DOHH2 (cell line): ENCODE data around the gene TMEFF2.

Experiments used
- CTCF ChIP-seq: fragments of 200-600 bp; sonication (generic); IDR thresholded peaks from one replicate; pipeline ENCODE4 v1.5.1; 2014; ENCODE audit warnings: antibody characterized with exemption, mild to moderate bottlenecking, low read depth, low read length; ENCODE audit not compliant: poor library complexity, severe bottlenecking
- EZH2phosphoT487 ChIP-seq: fragments of 200-600 bp; sonication (generic); IDR thresholded peaks from 2 replicates; pipeline ENCODE4 v1.6.1; 2017; ENCODE audit warnings: borderline replicate concordance, mild to moderate bottlenecking, antibody characterized with exemption, low read length, moderate library complexity, mixed read lengths

GRCh38 chr2:191994749-191995148 is 200.0 kb downstream of the TMEFF2 start:
- TF ChIP-seq CTCF (no peak), EZH2phosphoT487 (no peak)
